HG02970 (cell line): ENCODE results near the gene KSR2.
"Not testable (repeated sequence)": the region's sequence is repeated elsewhere in the genome, so short reads cannot be mapped to it uniquely, and the experiment has no call there.

Source experiments
- ATAC-seq: cut with Tn5 transposase; IDR thresholded peaks from one replicate; pipeline ENCODE4 v1.9.1; 2021; ENCODE audit warnings: mild to moderate bottlenecking, moderate library complexity, moderate number of reproducible peaks; ENCODE audit not compliant: unreplicated experiment, low FRiP score

Gene KSR2

GRCh38 chr12:117860787-117861290, 108.0 kb downstream of the KSR2 start:
- ATAC-seq, result not testable (repeated sequence)

- no peak for ATAC-seq
Observed at GRCh38 chr12:117860111-117860510, 108.7 kb downstream of the KSR2 start.

GRCh38 chr12:117857632-117858612, 110.9 kb downstream of the KSR2 start:
- no peak for ATAC-seq

- not testable (repeated sequence) for ATAC-seq
Observed at GRCh38 chr12:117857139-117857538, 111.7 kb downstream of the KSR2 start.

GRCh38 chr12:117855165-117855564, 113.6 kb downstream of the KSR2 start:
- no peak for ATAC-seq

GRCh38 chr12:117854339-117855012, 114.3 kb downstream of the KSR2 start:
- ATAC-seq, result no peak

- no peak for ATAC-seq
Observed at GRCh38 chr12:117853600-117853999, 115.2 kb downstream of the KSR2 start.

- no peak for ATAC-seq
Observed at GRCh38 chr12:117850048-117850447, 118.7 kb downstream of the KSR2 start.

GRCh38 chr12:117847371-117847770, 121.4 kb downstream of the KSR2 start:
- ATAC-seq, result no peak

- no peak for ATAC-seq
Observed at GRCh38 chr12:117845271-117845904, 123.4 kb downstream of the KSR2 start.

- ATAC-seq, result no peak
Observed at GRCh38 chr12:117844114-117844830, 124.5 kb downstream of the KSR2 start.

GRCh38 chr12:117842630-117843029, 126.2 kb downstream of the KSR2 start:
- ATAC-seq, result no peak

GRCh38 chr12:117842220-117842619, 126.6 kb downstream of the KSR2 start:
- ATAC-seq, result no peak

- ATAC-seq, result no peak
Observed at GRCh38 chr12:117837737-117838050, 131.1 kb downstream of the KSR2 start.

GRCh38 chr12:117836999-117837736, 131.6 kb downstream of the KSR2 start:
- no peak for ATAC-seq

- ATAC-seq, result no peak
Observed at GRCh38 chr12:117836476-117836875, 132.3 kb downstream of the KSR2 start.

- ATAC-seq, result no peak
Observed at GRCh38 chr12:117835156-117835555, 133.6 kb downstream of the KSR2 start.

GRCh38 chr12:117832459-117833457, 136.0 kb downstream of the KSR2 start:
- no peak for ATAC-seq
